ENCODE results near the gene HERC3. TPM values are rescaled to one million over a fixed set of nuclear protein-coding genes. Genes with fewer than 3 reads are reported as not detected.

Gene HERC3
- total RNA-seq, 2 experiments from 2014 or later: 59.7 to 66.4 TPM

GRCh38 chr4:88618782-88619485, 26.7 kb downstream of the HERC3 start:
- POLR2A ChIA-PET: interaction anchor here (1.0 kb wide), 1 partner anchor 15 kb away, joined by 3 read pairs; no protein-coding TSS in a partner anchor
- Mint-ChIP-seq H3K36me3 (ENCODE audit: low read depth) (peaks cover 26% of the 10 kb centered on the region), H3K27me3 (no peaks in the 10 kb centered on the region), H3K4me3 (no peak overlapping the region), H3K9me3 (peaks cover 2% of the 10 kb centered on the region), H3K27ac (no peak overlapping the region), H3K4me1 (ENCODE audit: low read depth) (peaks cover 44% of the 10 kb centered on the region)
- DNase-seq: no peak
- ATAC-seq: no peak
- no peak for TF ChIP-seq CTCF (IDR thresholded peaks at IDR 0.05)
- intact Hi-C loops (cut with micrococcal nuclease): no loop called here
- CTCF ChIA-PET: interaction anchor here (0.8 kb wide), 1 partner anchor 45 kb away, joined by 3 read pairs; no protein-coding TSS in a partner anchor

- ChIA-PET CTCF (interaction anchor here (1.3 kb wide), 1 partner anchor 33 kb away, joined by 3 read pairs; no protein-coding TSS in a partner anchor), POLR2A (no interaction called here)
- TF ChIP-seq CTCF (IDR thresholded peaks at IDR 0.05): no peak
- H3K4me1 Mint-ChIP-seq (ENCODE audit: low read depth): peaks cover 35% of the 10 kb centered on the region
- H3K9me3 Mint-ChIP-seq: peaks cover 7% of the 10 kb centered on the region
- peaks cover 33% of the 10 kb centered on the region for H3K36me3 Mint-ChIP-seq (ENCODE audit: low read depth)
- H3K27me3 Mint-ChIP-seq: no peaks in the 10 kb centered on the region
- intact Hi-C loops (cut with micrococcal nuclease): no loop called here
- DNase-seq (no peak), ATAC-seq (no peak)
- no peak overlapping the region for H3K27ac Mint-ChIP-seq
- H3K4me3 Mint-ChIP-seq: no peak overlapping the region
Measured at GRCh38 chr4:88619971-88620370, 27.7 kb downstream of the HERC3 start.

- no peak for TF ChIP-seq CTCF (IDR thresholded peaks at IDR 0.05)
- Mint-ChIP-seq H3K27me3 (no peaks in the 10 kb centered on the region), H3K27ac (no peak overlapping the region), H3K4me1 (ENCODE audit: low read depth) (peaks cover 25% of the 10 kb centered on the region), H3K36me3 (ENCODE audit: low read depth) (peaks cover 33% of the 10 kb centered on the region), H3K4me3 (no peak overlapping the region), H3K9me3 (peaks cover 7% of the 10 kb centered on the region)
- peak; percentile 47 for ATAC-seq
- intact Hi-C loops (cut with micrococcal nuclease): no loop called here
- no peak for DNase-seq
- ChIA-PET CTCF (no interaction called here), POLR2A (no interaction called here)
Measured at GRCh38 chr4:88621763-88622327, 29.6 kb downstream of the HERC3 start.

DNA sequence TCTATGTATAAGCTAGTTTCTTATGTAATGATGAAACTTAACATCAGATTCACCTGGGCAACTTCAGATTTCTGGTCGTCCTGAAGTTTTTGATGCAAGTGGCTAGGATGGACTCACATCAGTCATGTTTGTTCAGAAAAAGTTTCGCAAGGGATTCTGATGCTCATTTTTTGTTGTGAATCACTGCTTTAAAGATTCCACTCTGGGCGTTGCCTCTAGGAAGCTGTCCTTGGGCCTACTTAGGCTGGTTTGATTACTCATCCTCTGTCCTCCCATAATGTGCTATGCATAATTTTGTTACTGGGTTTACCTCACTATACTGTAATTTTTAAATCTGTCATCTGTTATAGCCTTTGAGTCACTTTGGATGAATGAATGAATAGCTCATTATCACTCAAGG, 30.8 kb downstream of the HERC3 start:
- TF ChIP-seq CTCF (IDR thresholded peaks at IDR 0.05): no peak
- ATAC-seq (no peak), DNase-seq (no peak)
- intact Hi-C loops (cut with micrococcal nuclease): no loop called here
- Mint-ChIP-seq H3K4me1 (ENCODE audit: low read depth) (peaks cover 21% of the 10 kb centered on the region), H3K4me3 (no peak overlapping the region), H3K9me3 (peaks cover 7% of the 10 kb centered on the region), H3K36me3 (ENCODE audit: low read depth) (peaks cover 33% of the 10 kb centered on the region), H3K27ac (no peak overlapping the region), H3K27me3 (no peaks in the 10 kb centered on the region)
- ChIA-PET CTCF (interaction anchor here (0.8 to 1.3 kb wide), 2 partner anchors 9 to 84 kb away, joined by 4 to 5 read pairs; no protein-coding TSS in a partner anchor), POLR2A (no interaction called here)

GRCh38 chr4:88628746-88629145, 36.5 kb downstream of the HERC3 start:
- TF ChIP-seq CTCF (IDR thresholded peaks at IDR 0.05): no peak

More at GRCh38 chr4:88628746-88629145, 36.5 kb downstream of the HERC3 start:
- peaks cover 12% of the 10 kb centered on the region for H3K9me3 Mint-ChIP-seq
- intact Hi-C loops (cut with micrococcal nuclease): no loop called here
- no peaks in the 10 kb centered on the region for H3K27me3 Mint-ChIP-seq
- DNase-seq (no peak), ATAC-seq (no peak)
- no peak overlapping the region for H3K4me3 Mint-ChIP-seq
- H3K27ac Mint-ChIP-seq: no peak overlapping the region
- H3K36me3 Mint-ChIP-seq (ENCODE audit: low read depth): peaks cover 27% of the 10 kb centered on the region
- peaks cover 17% of the 10 kb centered on the region for H3K4me1 Mint-ChIP-seq (ENCODE audit: low read depth)
- POLR2A ChIA-PET: no interaction called here
- CTCF ChIA-PET: no interaction called here
